ENCODE measurements around the gene BMPER. TPM values are rescaled to one million over a fixed set of nuclear protein-coding genes. Genes with fewer than 3 reads are reported as not detected.

BMPER gene
- total RNA-seq, 2 experiments from 2014 or later = not detected

GRCh38 chr7:34187798-34188307 lies 282.5 kb downstream of the BMPER start:
- H3K4me3 Mint-ChIP-seq = no peak overlapping the region
- H3K27ac Mint-ChIP-seq = no peak overlapping the region
- H3K27me3 Mint-ChIP-seq = no peaks in the 10 kb centered on the region
- no peaks in the 10 kb centered on the region for H3K36me3 Mint-ChIP-seq
- ChIA-PET POLR2A (no interaction called here), CTCF (no interaction called here)
- H3K9me3 Mint-ChIP-seq = no peaks in the 10 kb centered on the region
- H3K4me1 Mint-ChIP-seq (ENCODE audit: low read depth) = no peaks in the 10 kb centered on the region
- intact Hi-C loops (cut with micrococcal nuclease) = no loop called here
- DNase-seq = no peak

- H3K27ac Mint-ChIP-seq = no peak overlapping the region
These were observed 283.7 kb downstream of the BMPER start for GRCh38 chr7:34189031-34189430.

GRCh38 chr7:34190299-34190698 lies 285.0 kb downstream of the BMPER start:
- intact Hi-C loops (cut with micrococcal nuclease) = no loop called here
- no peak overlapping the region for H3K27ac Mint-ChIP-seq
- no peak for DNase-seq
- POLR2A ChIA-PET = no interaction called here
- H3K4me3 Mint-ChIP-seq = no peak overlapping the region
- no peaks in the 10 kb centered on the region for H3K9me3 Mint-ChIP-seq
- no peaks in the 10 kb centered on the region for H3K4me1 Mint-ChIP-seq (ENCODE audit: low read depth)
- CTCF ChIA-PET = no interaction called here
- no peaks in the 10 kb centered on the region for H3K36me3 Mint-ChIP-seq
- H3K27me3 Mint-ChIP-seq = no peaks in the 10 kb centered on the region

More at GRCh38 chr7:34189031-34189430, 283.7 kb downstream of the BMPER start:
- POLR2A ChIA-PET = no interaction called here
- Mint-ChIP-seq H3K4me1 (ENCODE audit: low read depth) (no peaks in the 10 kb centered on the region), H3K9me3 (no peaks in the 10 kb centered on the region), H3K36me3 (no peaks in the 10 kb centered on the region), H3K27me3 (no peaks in the 10 kb centered on the region), H3K4me3 (no peak overlapping the region)
- CTCF ChIA-PET = no interaction called here
- intact Hi-C loops (cut with micrococcal nuclease) = no loop called here
- DNase-seq = no peak

GRCh38 chr7:34191162-34191561 lies 285.8 kb downstream of the BMPER start:
- CTCF ChIA-PET = no interaction called here
- no peak overlapping the region for H3K27ac Mint-ChIP-seq

GRCh38 chr7:34191771-34192479 lies 286.6 kb downstream of the BMPER start:
- Mint-ChIP-seq H3K27ac (no peak overlapping the region), H3K4me1 (ENCODE audit: low read depth) (no peaks in the 10 kb centered on the region), H3K4me3 (no peak overlapping the region), H3K36me3 (no peaks in the 10 kb centered on the region), H3K9me3 (no peaks in the 10 kb centered on the region), H3K27me3 (no peaks in the 10 kb centered on the region)
- ChIA-PET POLR2A (no interaction called here), CTCF (no interaction called here)
- intact Hi-C loops (cut with micrococcal nuclease) = no loop called here
- DNase-seq = no peak

More at GRCh38 chr7:34191162-34191561, 285.8 kb downstream of the BMPER start:
- H3K4me1 Mint-ChIP-seq (ENCODE audit: low read depth) = no peaks in the 10 kb centered on the region
- POLR2A ChIA-PET = no interaction called here
- no peaks in the 10 kb centered on the region for H3K27me3 Mint-ChIP-seq
- H3K4me3 Mint-ChIP-seq = no peak overlapping the region
- no peak for DNase-seq
- intact Hi-C loops (cut with micrococcal nuclease) = no loop called here
- H3K9me3 Mint-ChIP-seq = no peaks in the 10 kb centered on the region
- no peaks in the 10 kb centered on the region for H3K36me3 Mint-ChIP-seq

- intact Hi-C loops (cut with micrococcal nuclease) = no loop called here
- Mint-ChIP-seq H3K9me3 (no peaks in the 10 kb centered on the region), H3K27me3 (no peaks in the 10 kb centered on the region), H3K4me1 (ENCODE audit: low read depth) (no peaks in the 10 kb centered on the region), H3K27ac (no peak overlapping the region), H3K4me3 (no peak overlapping the region), H3K36me3 (no peaks in the 10 kb centered on the region)
- DNase-seq = no peak
- ChIA-PET CTCF (no interaction called here), POLR2A (no interaction called here)
These were observed 287.6 kb downstream of the BMPER start for GRCh38 chr7:34192906-34193305.

- CTCF ChIA-PET = no interaction called here
- H3K4me1 Mint-ChIP-seq (ENCODE audit: low read depth) = no peaks in the 10 kb centered on the region
- no peaks in the 10 kb centered on the region for H3K36me3 Mint-ChIP-seq
- POLR2A ChIA-PET = no interaction called here
- no peak for DNase-seq
- no peak overlapping the region for H3K27ac Mint-ChIP-seq
- no peaks in the 10 kb centered on the region for H3K9me3 Mint-ChIP-seq
- no peak overlapping the region for H3K4me3 Mint-ChIP-seq
- intact Hi-C loops (cut with micrococcal nuclease) = no loop called here
- no peaks in the 10 kb centered on the region for H3K27me3 Mint-ChIP-seq
These were observed 292.9 kb downstream of the BMPER start for GRCh38 chr7:34198231-34198641.

Data from activated CD4-positive, alpha-beta memory T cell treated with anti-CD3 and anti-CD28 coated beads for 36 hours (primary cell).